ENCODE data around the gene RHOV. TPM values are rescaled to one million over a fixed set of nuclear protein-coding genes. Genes with fewer than 3 reads are reported as not detected.

Gene RHOV
- total RNA-seq: 11.8 TPM

GRCh38 chr15:40873694-40874561, at the start of gene RHOV:
Gene RHOV (minus strand): TSS chr15:40874234. CDS start chr15:40874139, 95 bp downstream.
- peak; percentile 63 for DNase-seq

GRCh38 chr15:40923551-40923950, 49.5 kb upstream of the RHOV start:
- DNase-seq: no peak

- DNase-seq: no peak
Observed at GRCh38 chr15:40922608-40923005, 48.6 kb upstream of the RHOV start.

GRCh38 chr15:40921949-40922607, 48.0 kb upstream of the RHOV start:
- no peak for DNase-seq

- DNase-seq: no peak
Observed at GRCh38 chr15:40918799-40919392, 44.9 kb upstream of the RHOV start.

- DNase-seq: no peak
Observed at GRCh38 chr15:40918146-40918798, 44.2 kb upstream of the RHOV start.

GRCh38 chr15:40917585-40917984, 43.6 kb upstream of the RHOV start:
- DNase-seq: no peak

- DNase-seq: no peak
Observed at GRCh38 chr15:40915679-40916078, 41.6 kb upstream of the RHOV start.

- DNase-seq: no peak
Observed at GRCh38 chr15:40915116-40915661, 41.2 kb upstream of the RHOV start.

- no peak for DNase-seq
Observed at GRCh38 chr15:40914486-40914885, 40.5 kb upstream of the RHOV start.

GRCh38 chr15:40914013-40914412, 40.0 kb upstream of the RHOV start:
- DNase-seq: no peak

- DNase-seq: no peak
Observed at GRCh38 chr15:40912478-40912877, 38.4 kb upstream of the RHOV start.

GRCh38 chr15:40911693-40912092, 37.7 kb upstream of the RHOV start:
- no peak for DNase-seq

GRCh38 chr15:40911141-40911540, 37.1 kb upstream of the RHOV start:
- DNase-seq: peak; percentile 64

GRCh38 chr15:40909662-40910630, 35.9 kb upstream of the RHOV start:
- no peak for DNase-seq

GRCh38 chr15:40908095-40908494, 34.1 kb upstream of the RHOV start:
- no peak for DNase-seq

GRCh38 chr15:40906991-40907802, 33.2 kb upstream of the RHOV start:
- peak; percentile 88 for DNase-seq

- DNase-seq: peak; percentile 91
Observed at GRCh38 chr15:40906091-40906990, 32.3 kb upstream of the RHOV start.

- no peak for DNase-seq
Observed at GRCh38 chr15:40904552-40905201, 30.6 kb upstream of the RHOV start.

All from tongue (tissue), 2 donors.